ENCODE data around the gene CTTN. TPM values are rescaled to one million over a fixed set of nuclear protein-coding genes. Genes with fewer than 3 reads are reported as not detected.
A peak's percentile ranks its signal among the peaks of the same experiment; 100 is the strongest.
"Not testable (repeated sequence)": the region's sequence is repeated elsewhere in the genome, so short reads cannot be mapped to it uniquely, and the experiment has no call there.

CTTN gene
- total RNA-seq, 1 donor from 2014 or later = 296 TPM

DNA sequence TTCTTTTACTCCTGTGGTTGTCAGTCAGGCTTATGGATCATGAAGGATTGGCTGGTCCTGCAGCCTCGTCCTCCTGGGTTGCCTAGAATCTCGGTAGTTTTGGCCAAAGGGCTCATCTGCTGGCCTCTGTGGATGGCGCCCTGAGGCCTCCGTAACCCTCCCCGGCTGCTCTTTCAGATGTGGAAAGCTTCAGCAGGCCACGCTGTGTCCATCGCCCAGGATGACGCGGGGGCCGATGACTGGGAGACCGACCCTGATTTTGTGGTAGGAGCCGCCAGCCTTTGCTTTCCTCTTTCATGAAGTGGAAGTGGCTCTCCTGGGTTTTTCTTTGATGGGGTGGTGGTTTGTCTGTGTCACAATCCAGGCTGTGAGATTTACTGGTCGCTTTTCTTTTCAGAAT is 8.8 kb downstream of the CTTN start:
- no peaks in the 10 kb centered on the region for H3K27me3 Mint-ChIP-seq (ENCODE audit: unreplicated experiment)
- DNase-seq = no peak
- H3K9me3 Mint-ChIP-seq (ENCODE audit: unreplicated experiment) = peaks cover 5% of the 10 kb centered on the region
- peaks cover 3% of the 10 kb centered on the region for H3K36me3 Mint-ChIP-seq (ENCODE audit: unreplicated experiment)
- H3K27ac Mint-ChIP-seq (ENCODE audit: unreplicated experiment) = peak overlapping the region; percentile 43
- H3K4me1 Mint-ChIP-seq (ENCODE audit: low read depth, unreplicated experiment) = peaks cover 15% of the 10 kb centered on the region
- H3K4me3 Mint-ChIP-seq (ENCODE audit: unreplicated experiment) = no peak overlapping the region
- TF ChIP-seq, protein P1, sequence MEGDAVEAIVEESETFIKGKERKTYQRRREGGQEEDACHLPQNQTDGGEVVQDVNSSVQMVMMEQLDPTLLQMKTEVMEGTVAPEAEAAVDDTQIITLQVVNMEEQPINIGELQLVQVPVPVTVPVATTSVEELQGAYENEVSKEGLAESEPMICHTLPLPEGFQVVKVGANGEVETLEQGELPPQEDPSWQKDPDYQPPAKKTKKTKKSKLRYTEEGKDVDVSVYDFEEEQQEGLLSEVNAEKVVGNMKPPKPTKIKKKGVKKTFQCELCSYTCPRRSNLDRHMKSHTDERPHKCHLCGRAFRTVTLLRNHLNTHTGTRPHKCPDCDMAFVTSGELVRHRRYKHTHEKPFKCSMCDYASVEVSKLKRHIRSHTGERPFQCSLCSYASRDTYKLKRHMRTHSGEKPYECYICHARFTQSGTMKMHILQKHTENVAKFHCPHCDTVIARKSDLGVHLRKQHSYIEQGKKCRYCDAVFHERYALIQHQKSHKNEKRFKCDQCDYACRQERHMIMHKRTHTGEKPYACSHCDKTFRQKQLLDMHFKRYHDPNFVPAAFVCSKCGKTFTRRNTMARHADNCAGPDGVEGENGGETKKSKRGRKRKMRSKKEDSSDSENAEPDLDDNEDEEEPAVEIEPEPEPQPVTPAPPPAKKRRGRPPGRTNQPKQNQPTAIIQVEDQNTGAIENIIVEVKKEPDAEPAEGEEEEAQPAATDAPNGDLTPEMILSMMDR (IDR thresholded peaks at IDR 0.05; ENCODE audit: partially characterized antibody, unreplicated experiment) = no peak

DNA sequence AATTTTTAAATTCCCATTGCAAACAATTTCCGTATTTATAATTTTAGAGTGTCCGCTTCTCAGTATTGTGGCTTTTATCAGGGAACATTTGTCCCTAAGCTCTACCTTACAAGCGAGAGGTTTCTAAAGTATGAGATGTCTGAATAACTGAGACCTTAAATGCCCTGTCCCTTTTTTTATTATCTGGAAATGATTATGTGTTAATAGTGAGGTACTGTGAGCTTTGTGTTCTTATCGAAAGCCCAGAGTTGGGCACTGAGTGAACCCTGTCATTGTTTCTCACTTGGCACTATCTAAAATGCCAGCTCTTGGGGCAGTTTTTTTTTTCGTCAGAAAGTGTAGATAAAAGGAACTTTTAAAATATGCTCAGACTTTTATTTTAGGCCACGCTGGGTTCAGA is 9.5 kb downstream of the CTTN start:
- H3K27me3 Mint-ChIP-seq (ENCODE audit: unreplicated experiment) = no peaks in the 10 kb centered on the region
- H3K27ac Mint-ChIP-seq (ENCODE audit: unreplicated experiment) = no peak overlapping the region
- TF ChIP-seq, protein P1 (IDR thresholded peaks at IDR 0.05; ENCODE audit: partially characterized antibody, unreplicated experiment) = no peak
- H3K36me3 Mint-ChIP-seq (ENCODE audit: unreplicated experiment) = peaks cover 3% of the 10 kb centered on the region
- peaks cover 11% of the 10 kb centered on the region for H3K4me1 Mint-ChIP-seq (ENCODE audit: low read depth, unreplicated experiment)
- H3K9me3 Mint-ChIP-seq (ENCODE audit: unreplicated experiment) = peaks cover 5% of the 10 kb centered on the region
- no peak for DNase-seq
- no peak overlapping the region for H3K4me3 Mint-ChIP-seq (ENCODE audit: unreplicated experiment)

DNA sequence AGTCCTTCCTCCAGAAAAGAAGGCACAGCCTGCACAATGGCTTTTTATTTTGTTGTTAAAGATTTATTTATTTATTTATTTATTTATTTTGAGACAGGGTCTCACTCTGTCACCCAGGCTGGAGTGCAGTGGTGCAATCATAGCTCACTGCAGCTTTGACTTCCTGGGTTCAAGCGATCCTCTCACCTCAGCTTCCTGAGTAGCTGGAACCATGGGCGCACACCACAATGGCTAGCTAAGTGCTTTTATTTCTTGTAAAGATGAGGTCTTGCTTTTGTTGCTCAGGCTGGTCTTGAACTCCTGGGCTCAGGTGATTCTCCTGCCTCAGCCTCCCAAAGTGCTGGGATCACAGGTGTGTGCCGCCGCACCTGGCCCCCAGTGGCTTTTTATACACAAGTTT is 10.0 kb downstream of the CTTN start:
- H3K27ac Mint-ChIP-seq (ENCODE audit: unreplicated experiment); H3K27me3 Mint-ChIP-seq (ENCODE audit: unreplicated experiment); H3K36me3 Mint-ChIP-seq (ENCODE audit: unreplicated experiment); H3K9me3 Mint-ChIP-seq (ENCODE audit: unreplicated experiment); H3K4me3 Mint-ChIP-seq (ENCODE audit: unreplicated experiment); DNase-seq: not testable (repeated sequence)
- peaks cover 11% of the 10 kb centered on the region for H3K4me1 Mint-ChIP-seq (ENCODE audit: low read depth, unreplicated experiment)

DNA sequence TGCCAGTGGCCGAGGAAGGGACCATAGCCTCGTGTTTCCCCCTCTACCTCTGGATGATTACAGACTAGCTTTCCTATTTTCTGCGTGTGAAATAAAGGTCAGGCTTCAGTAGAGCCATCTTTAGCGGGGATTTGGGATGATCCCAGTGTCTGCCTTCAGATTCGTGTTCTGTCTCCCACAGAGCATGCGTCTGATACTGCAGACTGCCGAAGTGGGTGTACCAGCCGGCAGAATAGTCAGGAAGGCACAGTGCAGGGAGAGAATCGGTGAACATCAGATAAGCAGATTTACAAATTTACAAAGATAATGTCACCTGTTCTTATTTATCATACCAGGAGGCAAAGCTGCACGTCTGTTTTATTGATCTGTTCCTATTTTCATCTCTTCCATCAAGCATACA is 11.1 kb downstream of the CTTN start:
- TF ChIP-seq, protein P1 (IDR thresholded peaks at IDR 0.05; ENCODE audit: partially characterized antibody, unreplicated experiment) = no peak
- peaks cover 3% of the 10 kb centered on the region for H3K36me3 Mint-ChIP-seq (ENCODE audit: unreplicated experiment)
- H3K27ac Mint-ChIP-seq (ENCODE audit: unreplicated experiment) = no peak overlapping the region
- DNase-seq = no peak
- H3K9me3 Mint-ChIP-seq (ENCODE audit: unreplicated experiment) = peaks cover 5% of the 10 kb centered on the region
- H3K27me3 Mint-ChIP-seq (ENCODE audit: unreplicated experiment) = no peaks in the 10 kb centered on the region
- H3K4me3 Mint-ChIP-seq (ENCODE audit: unreplicated experiment) = no peak overlapping the region
- H3K4me1 Mint-ChIP-seq (ENCODE audit: low read depth, unreplicated experiment) = peaks cover 5% of the 10 kb centered on the region

DNA sequence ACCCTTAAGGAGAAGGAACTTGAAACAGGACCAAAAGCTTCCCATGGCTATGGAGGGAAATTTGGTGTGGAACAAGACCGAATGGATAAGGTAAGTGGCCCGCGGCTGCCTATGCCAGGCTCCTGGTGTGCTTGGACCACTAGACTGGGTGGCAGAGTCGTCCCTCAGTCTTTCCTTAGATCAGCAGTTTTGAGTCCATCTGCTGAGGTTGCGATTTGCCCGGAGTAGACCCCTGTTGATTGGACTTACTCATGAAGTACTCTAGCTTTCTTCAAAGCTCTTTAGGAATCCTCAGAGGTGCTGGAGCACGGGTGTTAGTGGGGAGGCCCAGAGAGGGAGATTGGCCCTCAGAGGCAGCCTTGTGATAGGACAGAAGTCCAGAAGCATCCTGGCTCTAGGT is 11.5 kb downstream of the CTTN start:
- Mint-ChIP-seq H3K9me3 (ENCODE audit: unreplicated experiment) (peaks cover 5% of the 10 kb centered on the region), H3K4me1 (ENCODE audit: low read depth, unreplicated experiment) (peaks cover 5% of the 10 kb centered on the region)

More for the DNA sequence above, 11.5 kb downstream of the CTTN start:
- no peak overlapping the region for H3K4me3 Mint-ChIP-seq (ENCODE audit: unreplicated experiment)
- TF ChIP-seq, protein P1 (IDR thresholded peaks at IDR 0.05; ENCODE audit: partially characterized antibody, unreplicated experiment) = no peak
- no peak overlapping the region for H3K27ac Mint-ChIP-seq (ENCODE audit: unreplicated experiment)
- peaks cover 3% of the 10 kb centered on the region for H3K36me3 Mint-ChIP-seq (ENCODE audit: unreplicated experiment)
- H3K27me3 Mint-ChIP-seq (ENCODE audit: unreplicated experiment) = no peaks in the 10 kb centered on the region
- DNase-seq = no peak

Measured in glutamatergic neuron (in vitro differentiated cells).